Measurements from ENCODE around the gene PIAS1. TPM values are rescaled to one million over a fixed set of nuclear protein-coding genes. Genes with fewer than 3 reads are reported as not detected.

PIAS1 gene
- total and polyA plus RNA-seq, 9 of the 15 experiments (the other 6 are each of a cell fraction or from before 2014, with no cell fraction given) = 18.0 to 59.1 (median 28.5) TPM

- TF ChIP-seq, protein P1, sequence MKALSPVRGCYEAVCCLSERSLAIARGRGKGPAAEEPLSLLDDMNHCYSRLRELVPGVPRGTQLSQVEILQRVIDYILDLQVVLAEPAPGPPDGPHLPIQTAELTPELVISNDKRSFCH (CRISPR knock-in tag; IDR thresholded peaks at IDR 0.05) = no peak; the same call in 1 of the 2 replicates
- TF ChIP-seq, protein P1 (tag; IDR thresholded peaks at IDR 0.05) = peak; percentile 53; the same call in 1 of the 2 replicates
- TF ChIP-seq ZFP91 (CRISPR knock-in tag; IDR thresholded peaks at IDR 0.05) (no peak), PPARD (CRISPR knock-in tag; IDR thresholded peaks at IDR 0.05) (no peak), CTBP1 (IDR thresholded peaks at IDR 0.05; ENCODE audit: borderline replicate concordance) (no peak), RBM14 (IDR thresholded peaks at IDR 0.05; ENCODE audit: borderline replicate concordance, insufficient read depth, low read depth, low read length) (no peak), TAL1 (IDR thresholded peaks at IDR 0.05) (no peak), ZBTB9 (CRISPR knock-in tag; IDR thresholded peaks at IDR 0.05) (no peak), HDAC8 (tag; IDR thresholded peaks at IDR 0.05) (0 out of 2 replicates have a peak, but pooled peaks have one; percentile 57), ZNF311 (CRISPR knock-in tag; IDR thresholded peaks at IDR 0.05) (0 out of 2 replicates have a peak, but pooled peaks have one; percentile 74), MXI1 (IDR thresholded peaks at IDR 0.05; ENCODE audit: low read depth, low read length) (no peak), ZNF586 (CRISPR knock-in tag; conservative IDR thresholded peaks at IDR 0.05) (no peak), ADNP (tag; IDR thresholded peaks at IDR 0.05) (no peak), MEF2D (tag; conservative IDR thresholded peaks at IDR 0.05; ENCODE audit: low read depth) (peak; percentile 68; the same call in 1 of the 2 replicates), CXXC5 (CRISPR knock-in tag; IDR thresholded peaks at IDR 0.05) (peak; percentile 33; the same call in 1 of the 2 replicates), NELFE (IDR thresholded peaks at IDR 0.05; ENCODE audit: insufficient read depth, insufficient read length) (no peak), PTRF (tag; IDR thresholded peaks at IDR 0.05) (peak; percentile 82), SMAD4 (CRISPR knock-in tag; conservative IDR thresholded peaks at IDR 0.05) (peak; percentile 68), HDGF (IDR thresholded peaks at IDR 0.05) (no peak), ETV5 (CRISPR knock-in tag; IDR thresholded peaks at IDR 0.05; ENCODE audit: low read depth) (no peak), PYGO2 (tag; IDR thresholded peaks at IDR 0.05) (peak; percentile 41; the same call in 1 of the 2 replicates), ZNF668 (CRISPR knock-in tag; IDR thresholded peaks at IDR 0.05) (peak; percentile 88)
- TF ChIP-seq, protein P2, sequence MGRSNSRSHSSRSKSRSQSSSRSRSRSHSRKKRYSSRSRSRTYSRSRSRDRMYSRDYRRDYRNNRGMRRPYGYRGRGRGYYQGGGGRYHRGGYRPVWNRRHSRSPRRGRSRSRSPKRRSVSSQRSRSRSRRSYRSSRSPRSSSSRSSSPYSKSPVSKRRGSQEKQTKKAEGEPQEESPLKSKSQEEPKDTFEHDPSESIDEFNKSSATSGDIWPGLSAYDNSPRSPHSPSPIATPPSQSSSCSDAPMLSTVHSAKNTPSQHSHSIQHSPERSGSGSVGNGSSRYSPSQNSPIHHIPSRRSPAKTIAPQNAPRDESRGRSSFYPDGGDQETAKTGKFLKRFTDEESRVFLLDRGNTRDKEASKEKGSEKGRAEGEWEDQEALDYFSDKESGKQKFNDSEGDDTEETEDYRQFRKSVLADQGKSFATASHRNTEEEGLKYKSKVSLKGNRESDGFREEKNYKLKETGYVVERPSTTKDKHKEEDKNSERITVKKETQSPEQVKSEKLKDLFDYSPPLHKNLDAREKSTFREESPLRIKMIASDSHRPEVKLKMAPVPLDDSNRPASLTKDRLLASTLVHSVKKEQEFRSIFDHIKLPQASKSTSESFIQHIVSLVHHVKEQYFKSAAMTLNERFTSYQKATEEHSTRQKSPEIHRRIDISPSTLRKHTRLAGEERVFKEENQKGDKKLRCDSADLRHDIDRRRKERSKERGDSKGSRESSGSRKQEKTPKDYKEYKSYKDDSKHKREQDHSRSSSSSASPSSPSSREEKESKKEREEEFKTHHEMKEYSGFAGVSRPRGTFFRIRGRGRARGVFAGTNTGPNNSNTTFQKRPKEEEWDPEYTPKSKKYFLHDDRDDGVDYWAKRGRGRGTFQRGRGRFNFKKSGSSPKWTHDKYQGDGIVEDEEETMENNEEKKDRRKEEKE (IDR thresholded peaks at IDR 0.05; ENCODE audit: borderline replicate concordance in 1 of 2, control insufficient read depth in 1 of 2, low read depth in 2 of 2, low read length in 1 of 2) = no peak
These were observed 2.2 kb upstream of the PIAS1 start (continued) for GRCh38 chr15:68051907-68052306.

All from K562 (cell line).